Neural cell (in vitro differentiated cells): ENCODE data around the gene NUDT7. TPM values are rescaled to one million over a fixed set of nuclear protein-coding genes. Genes with fewer than 3 reads are reported as not detected.

ENCODE experiments used
- H2AFZ ChIP-seq: fragments of 200-600, 300-800 bp; sonication (generic), shearing (Covaris generic); 2 replicates; pipeline ENCODE4 v1.6.0; 2014; ENCODE audit warnings: low read depth, mild to moderate bottlenecking, antibody characterized with exemption, low read length, moderate library complexity
- H3F3A ChIP-seq: fragments of 200-600 bp; shearing (Covaris generic); 2 replicates; pipeline ENCODE4 v1.6.1; 2016; ENCODE audit warnings: mild to moderate bottlenecking, moderate library complexity, mixed read lengths, antibody characterized with exemption, low read length; ENCODE audit not compliant: insufficient read depth, poor library complexity, severe bottlenecking
- H3K27ac ChIP-seq: fragments of 200-600, 300-800 bp; sonication (generic), shearing (Covaris generic); 2 replicates; pipeline ENCODE4 v1.5.1; 2014; ENCODE audit warnings: mild to moderate bottlenecking, low read length, moderate library complexity
- H3K27me3 ChIP-seq: fragments of 300-800, 200-600 bp; sonication (generic), shearing (Covaris generic); 2 replicates; pipeline ENCODE4 v1.6.0; 2014; ENCODE audit warnings: mild to moderate bottlenecking, low read depth, low read length, moderate library complexity; ENCODE audit not compliant: insufficient read depth
- H3K36me3 ChIP-seq: fragments of 300-800, 200-600 bp; sonication (generic), shearing (Covaris generic); 2 replicates; pipeline ENCODE4 v1.5.1; 2014; ENCODE audit warnings: mild to moderate bottlenecking, antibody characterized with exemption, low read length, moderate library complexity; ENCODE audit not compliant: insufficient read depth
- H3K4me2 ChIP-seq: fragments of 300-800, 200-600 bp; sonication (generic), shearing (Covaris generic); 2 replicates; pipeline ENCODE4 v1.6.0; 2014; ENCODE audit warnings: mild to moderate bottlenecking, low read length
- H3K4me3 ChIP-seq: fragments of 300-800, 200-600 bp; sonication (generic), shearing (Covaris generic); 2 replicates; pipeline ENCODE4 v1.5.1; 2014; ENCODE audit warnings: mild to moderate bottlenecking, low read length, moderate library complexity
- H3K79me2 ChIP-seq: fragments of 200-600 bp; shearing (Covaris generic); replicated peaks from 2 replicates; pipeline ENCODE4 v1.6.0; 2014; ENCODE audit warnings: mild to moderate bottlenecking, low read length, moderate library complexity; ENCODE audit not compliant: insufficient read depth
- H3K9ac ChIP-seq: fragments of 300-800, 200-600 bp; sonication (generic), shearing (Covaris generic); 2 replicates; pipeline ENCODE4 v1.6.1; 2016; ENCODE audit warnings: mild to moderate bottlenecking, low read length, mixed read lengths
- H3K9me2 ChIP-seq: fragments of 200-600 bp; shearing (Covaris generic); 2 replicates; pipeline ENCODE4 v1.6.1; 2016; ENCODE audit warnings: mild to moderate bottlenecking, low read length, mixed read lengths; ENCODE audit not compliant: insufficient read depth
- H3K9me3 ChIP-seq: fragments of 200-600, 300-800 bp; sonication (generic), shearing (Covaris generic); 2 replicates; pipeline ENCODE4 v1.6.1; 2016; ENCODE audit warnings: mild to moderate bottlenecking, mixed run types, low read length, moderate library complexity, mixed read lengths
- H4K20me1 ChIP-seq: fragments of 200-600 bp; shearing (Covaris generic); 2 replicates; pipeline ENCODE4 v1.6.1; 2016; ENCODE audit warnings: mild to moderate bottlenecking, mixed run types; ENCODE audit not compliant: insufficient read depth
- CTCF ChIP-seq: fragments of 450-650 bp; IDR thresholded peaks from 2 replicates; pipeline ENCODE4 v1.5.1; 2014; ENCODE audit warnings: antibody characterized with exemption, mild to moderate bottlenecking, moderate library complexity; ENCODE audit not compliant: poor library complexity, severe bottlenecking
- EP300 ChIP-seq: fragments of 450-650 bp; conservative IDR thresholded peaks from 2 replicates; pipeline ENCODE4 v1.6.1; 2014; ENCODE audit warnings: antibody characterized with exemption, mild to moderate bottlenecking, moderate library complexity; ENCODE audit not compliant: poor library complexity, severe bottlenecking
- EZH2 ChIP-seq: fragments of 200-600, 300-800 bp; shearing (Covaris generic), sonication (generic); IDR thresholded peaks from 2 replicates; pipeline ENCODE4 v1.6.1; 2014; ENCODE audit warnings: antibody characterized with exemption, low read length, borderline replicate concordance, mild to moderate bottlenecking; ENCODE audit not compliant: insufficient read depth, poor library complexity, severe bottlenecking
- MXI1 ChIP-seq: fragments of 450-650 bp; conservative IDR thresholded peaks from 2 replicates; pipeline ENCODE4 v1.6.1; 2014; ENCODE audit warnings: antibody characterized with exemption, mild to moderate bottlenecking; ENCODE audit not compliant: poor library complexity, severe bottlenecking
- POLR2AphosphoS5 ChIP-seq: IDR thresholded peaks from 2 replicates; pipeline ENCODE4 v1.6.1; 2012
- RAD21 ChIP-seq: fragments of 450-650 bp; conservative IDR thresholded peaks from 2 replicates; pipeline ENCODE4 v1.6.1; 2014; ENCODE audit warnings: antibody characterized with exemption, mild to moderate bottlenecking, moderate library complexity
- REST ChIP-seq: IDR thresholded peaks from 2 replicates; pipeline ENCODE4 v1.6.1; 2012; ENCODE audit warnings: borderline replicate concordance
- SMC3 ChIP-seq: fragments of 450-650 bp; conservative IDR thresholded peaks from 2 replicates; pipeline ENCODE4 v1.6.1; 2014; ENCODE audit warnings: antibody characterized with exemption, mild to moderate bottlenecking, moderate library complexity; ENCODE audit not compliant: poor library complexity
- TAF1 ChIP-seq: IDR thresholded peaks from 2 replicates; pipeline ENCODE4 v1.6.1; 2012; ENCODE audit warnings: low read depth
- polyA plus RNA-seq: library from polyadenylated mRNA; depleted of rRNA; stranded (reverse); fragments of >200 nt; gene quantifications from 2 replicates; pipeline ENCODE4 v1.2.3, GENCODE V29; 2014

NUDT7 gene
- polyA plus RNA-seq, 1 donor from 2014 or later, result 13.9 TPM

- Histone ChIP-seq H3F3A (no peaks in the 10 kb centered on the region), H3K79me2 (no peaks in the 10 kb centered on the region), H3K36me3 (no peaks in the 10 kb centered on the region), H4K20me1 (no peaks in the 10 kb centered on the region), H3K4me2 (no peak overlapping the region), H3K27ac (no peak overlapping the region), H2AFZ (no peak overlapping the region), H3K4me3 (no peak overlapping the region), H3K9me3 (no peaks in the 10 kb centered on the region), H3K9me2 (no peaks in the 10 kb centered on the region), H3K9ac (no peak overlapping the region), H3K27me3 (no peaks in the 10 kb centered on the region)
- TF ChIP-seq SMC3, result no peak
Observed at GRCh38 chr16:77724174-77724573, 1.9 kb downstream of the NUDT7 start.

GRCh38 chr16:77729951-77730350 is 7.6 kb downstream of the NUDT7 start:
- H3K4me2 ChIP-seq, result no peak overlapping the region
- no peaks in the 10 kb centered on the region for H3K9me2 ChIP-seq
- TF ChIP-seq REST (no peak), RAD21 (no peak), TAF1 (no peak), MXI1 (no peak), EP300 (no peak), POLR2AphosphoS5 (no peak), EZH2 (no peak), SMC3 (no peak), CTCF (no peak)

More at GRCh38 chr16:77729951-77730350, 7.6 kb downstream of the NUDT7 start:
- H3K9me3 ChIP-seq, result peaks cover 4% of the 10 kb centered on the region
- no peaks in the 10 kb centered on the region for H3K79me2 ChIP-seq
- no peaks in the 10 kb centered on the region for H4K20me1 ChIP-seq
- H3F3A ChIP-seq, result no peaks in the 10 kb centered on the region
- H3K4me3 ChIP-seq, result no peak overlapping the region
- no peak overlapping the region for H3K9ac ChIP-seq
- H3K36me3 ChIP-seq, result no peaks in the 10 kb centered on the region
- H2AFZ ChIP-seq, result no peak overlapping the region
- no peaks in the 10 kb centered on the region for H3K27me3 ChIP-seq
- no peak overlapping the region for H3K27ac ChIP-seq
